ENCODE measurements around the gene MON2.

GRCh38 chr12:62458626-62459025 is 8.0 kb upstream of the MON2 start:
- TF ChIP-seq GATA2 (IDR thresholded peaks at IDR 0.05; ENCODE audit: low read depth, low read length) (no peak), GATA3 (IDR thresholded peaks at IDR 0.05; ENCODE audit: low read depth, low read length) (no peak)
